Measurements from ENCODE around the gene TMA7. TPM values are rescaled to one million over a fixed set of nuclear protein-coding genes. Genes with fewer than 3 reads are reported as not detected.

The TMA7 gene
- total RNA-seq, 1 experiment from 2014 or later = 368 TPM

DNA sequence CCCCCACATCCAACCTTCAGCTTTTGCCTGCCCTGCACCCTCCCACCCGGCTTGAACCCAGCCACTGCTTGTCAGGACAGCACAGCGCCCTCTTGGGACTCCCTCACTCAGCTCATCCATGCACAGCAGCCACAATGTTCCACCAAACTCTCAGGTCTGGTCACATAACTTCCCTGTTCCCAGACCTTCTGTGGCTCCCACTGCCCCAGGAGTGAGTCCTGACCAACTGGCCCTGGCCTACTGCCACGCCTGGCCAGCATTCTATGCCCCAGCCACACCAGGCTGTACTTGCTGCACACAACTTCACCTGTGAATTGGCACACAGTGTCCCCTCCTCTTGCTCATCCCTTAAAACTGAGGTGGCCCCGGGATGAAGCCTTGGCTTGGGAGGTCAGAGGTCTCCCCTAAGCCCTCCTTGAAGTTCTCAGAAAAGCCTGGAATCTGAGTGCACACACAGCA, 31.2 kb upstream of the TMA7 start:
- no peak for DNase-seq (ENCODE audit: low read depth)

DNA sequence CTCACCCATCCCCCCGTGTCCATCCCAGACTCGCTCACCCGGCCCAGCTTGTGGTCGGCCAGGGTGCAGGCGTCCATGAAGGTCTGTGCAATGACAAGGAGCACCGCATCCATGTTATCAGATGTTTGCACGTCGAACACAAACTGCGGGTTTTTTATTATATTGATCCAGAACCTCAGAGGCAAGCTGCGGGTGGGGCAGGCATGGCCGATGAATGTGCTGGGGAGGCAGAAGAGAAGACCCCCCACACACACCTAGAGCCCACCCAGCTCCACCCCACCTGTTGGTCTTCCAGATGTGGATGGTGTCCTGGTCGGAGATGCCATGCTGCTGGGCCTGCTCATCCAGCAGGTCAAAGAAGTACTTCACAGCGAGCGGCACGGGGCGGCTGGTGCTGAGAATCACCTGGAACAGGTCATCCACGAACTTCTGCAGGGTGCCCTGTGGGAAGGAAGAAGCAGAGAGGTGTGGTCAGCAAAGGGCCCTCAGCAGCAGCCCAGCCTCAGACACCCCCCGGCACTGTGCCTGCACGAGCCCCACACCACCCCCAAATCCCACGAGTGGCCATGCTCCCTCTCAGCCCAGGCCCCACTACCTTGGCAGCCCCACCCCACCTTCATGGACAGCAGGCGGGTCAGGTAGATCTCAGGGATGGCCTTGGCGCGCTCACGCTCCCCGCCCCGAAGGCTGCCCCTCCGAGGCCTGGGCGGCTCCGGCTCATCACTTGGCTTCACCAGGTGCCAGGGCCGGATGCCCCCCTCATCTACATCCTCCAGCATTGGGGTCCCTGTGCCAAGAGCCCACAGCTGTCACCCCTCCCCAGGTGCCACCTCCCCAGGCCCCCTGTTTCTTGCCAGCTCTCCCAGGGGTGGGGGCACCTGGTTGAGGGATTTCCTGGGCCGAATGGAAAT, 30.5 kb upstream of the TMA7 start:
- no peak for DNase-seq (ENCODE audit: low read depth)

DNA sequence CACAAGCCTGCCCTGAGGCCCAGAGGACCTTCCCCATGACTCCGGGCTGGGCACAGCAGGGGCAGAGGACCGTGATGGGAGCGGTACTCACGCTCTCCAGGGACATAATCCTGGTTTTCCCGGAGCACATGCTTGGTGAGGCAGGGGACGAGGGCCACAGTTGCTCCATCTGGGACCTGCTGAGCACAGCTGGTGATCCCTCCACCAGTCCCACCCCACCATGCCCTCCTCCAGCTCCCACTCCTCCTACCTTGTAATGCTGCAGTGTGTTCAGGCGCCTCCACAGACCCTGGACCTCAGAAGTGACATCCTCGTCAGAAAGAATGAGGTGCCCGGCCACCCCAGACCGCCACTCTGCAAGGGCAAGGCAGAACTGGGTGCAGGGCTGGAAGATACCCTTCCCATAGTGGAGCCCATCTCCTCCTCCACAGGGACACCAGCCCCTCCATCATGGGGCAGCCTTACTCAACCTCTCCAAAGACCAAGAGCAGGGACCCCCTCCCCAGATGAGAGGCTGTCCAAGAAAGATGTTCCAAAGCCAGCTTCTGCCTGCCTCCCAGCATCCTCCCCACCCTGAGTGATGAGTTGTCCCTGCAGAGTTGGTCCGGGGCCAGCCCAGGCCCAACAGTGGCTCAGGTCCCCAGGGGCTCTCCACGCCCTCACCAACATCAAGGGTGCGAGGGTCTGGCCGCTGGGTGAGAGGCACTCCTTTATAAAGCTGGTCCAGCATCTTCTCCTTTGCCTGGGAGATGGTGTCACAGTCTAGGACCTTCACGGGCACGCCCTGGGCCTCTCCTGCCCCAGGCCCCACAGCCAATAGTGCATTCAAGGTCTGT, 29.6 kb upstream of the TMA7 start:
- DNase-seq (ENCODE audit: low read depth) = no peak

DNA sequence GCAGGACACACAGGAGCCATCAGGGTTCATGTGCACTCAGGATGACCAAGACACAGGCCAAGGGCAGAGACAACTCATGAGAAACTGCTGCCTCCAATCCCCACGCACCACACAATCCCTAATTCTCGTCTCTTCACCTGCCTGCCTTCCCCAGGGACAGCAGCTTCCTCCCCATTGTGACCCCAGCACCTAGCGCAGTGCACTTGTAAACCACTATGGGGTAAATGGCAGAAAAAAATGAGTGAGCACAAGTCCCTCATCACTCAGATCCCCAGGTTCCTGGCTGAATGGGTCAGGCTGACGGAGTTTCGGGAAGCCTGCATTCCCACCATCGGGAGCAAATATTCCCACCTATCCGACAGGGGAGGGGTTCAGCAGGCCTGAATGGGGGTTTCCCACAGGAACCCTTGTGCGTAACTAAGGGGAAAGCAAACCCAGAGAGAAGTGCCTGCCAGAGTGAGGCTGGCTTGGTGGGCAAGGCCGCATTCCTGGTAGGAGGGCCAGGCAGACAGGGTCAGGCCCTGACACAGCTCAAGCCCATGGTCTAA, 28.9 kb upstream of the TMA7 start:
- DNase-seq (ENCODE audit: low read depth) = no peak

DNA sequence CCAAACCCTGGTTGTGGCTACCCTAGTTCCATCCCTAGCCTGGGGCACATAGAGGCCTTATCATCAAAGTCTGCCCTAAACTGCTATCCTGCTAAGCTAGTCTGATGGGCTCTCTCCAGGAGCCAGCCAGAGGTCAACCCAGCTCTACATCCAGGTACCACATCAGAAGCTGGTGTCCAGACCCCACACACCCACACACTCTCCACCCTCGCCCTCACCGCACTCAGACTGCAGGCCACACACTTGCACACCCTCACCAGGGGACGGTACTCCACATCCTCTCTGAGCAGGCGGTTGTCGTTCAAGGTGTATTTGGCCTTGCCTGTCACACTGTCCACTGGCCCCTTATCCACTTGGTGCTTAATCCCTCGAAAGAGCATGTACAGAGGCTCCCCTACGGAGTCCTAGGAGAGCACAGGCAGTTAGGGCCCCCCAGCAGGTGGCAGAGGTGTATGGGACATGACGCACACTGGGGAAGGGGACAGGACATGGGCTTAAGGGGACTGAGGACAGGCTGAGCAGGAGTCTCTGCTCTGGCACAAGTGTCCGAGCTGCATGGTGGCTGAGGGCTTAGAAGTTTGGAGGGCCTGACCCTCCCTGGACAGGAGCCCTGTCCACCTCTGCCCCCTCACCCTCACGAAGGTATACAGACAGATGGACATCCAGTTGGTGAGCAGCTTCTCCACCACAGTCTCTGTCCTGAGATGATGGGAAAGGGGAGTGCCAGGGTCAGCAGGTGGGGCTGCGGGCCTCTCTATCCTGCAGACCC, 28.3 kb upstream of the TMA7 start:
- no peak for DNase-seq (ENCODE audit: low read depth)

DNA sequence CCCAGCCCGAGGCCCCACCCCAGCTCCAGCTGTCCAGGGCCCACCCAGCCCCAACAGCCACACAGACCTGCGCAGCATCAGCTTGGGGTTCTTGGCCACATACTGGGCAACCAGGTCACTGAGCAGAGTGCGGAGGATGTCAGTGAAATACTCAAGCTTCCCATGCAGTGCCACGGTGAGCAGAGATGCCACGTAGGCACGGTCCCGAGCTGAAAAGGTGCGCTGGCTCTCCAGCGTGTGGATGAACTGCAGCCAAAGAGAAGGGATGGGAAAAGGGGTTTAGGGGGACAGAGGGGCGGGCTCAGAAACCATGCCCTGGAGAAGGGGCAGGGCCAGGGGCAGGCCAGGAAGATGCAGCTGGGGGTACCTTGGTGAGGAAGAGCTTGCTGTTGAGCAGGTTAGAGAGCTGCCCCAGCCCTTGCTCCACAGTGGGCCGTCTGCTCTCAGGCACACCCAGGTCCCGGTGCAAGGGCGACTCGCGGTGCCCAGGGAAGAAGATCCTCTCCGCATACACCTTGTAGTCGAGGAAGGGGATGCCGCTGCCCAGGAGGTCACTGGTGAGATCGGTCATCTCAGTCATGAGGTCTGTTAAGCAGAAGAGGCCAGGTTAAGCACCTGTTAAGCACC, 27.6 kb upstream of the TMA7 start:
- no peak for DNase-seq (ENCODE audit: low read depth)

DNA sequence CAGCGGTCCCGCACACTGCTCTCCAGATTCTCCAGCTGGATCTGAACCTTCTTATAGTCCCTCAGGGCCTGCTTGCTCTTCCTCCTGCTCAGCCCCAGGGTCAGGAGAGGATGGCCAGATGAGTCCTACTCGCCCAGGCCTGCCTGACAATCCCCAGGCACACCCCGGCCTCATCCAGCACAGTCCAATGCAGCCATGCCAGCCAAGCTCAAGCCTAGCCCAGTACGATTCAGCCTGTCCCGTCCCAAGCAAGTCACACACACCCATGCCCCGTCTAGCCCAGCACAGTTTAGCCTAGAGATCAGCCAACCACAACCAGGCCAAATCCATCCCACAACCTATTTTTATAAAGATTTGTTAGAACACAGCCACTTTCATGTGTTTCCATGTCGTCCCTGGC, 27.0 kb upstream of the TMA7 start:
- DNase-seq (ENCODE audit: low read depth) = no peak

DNA sequence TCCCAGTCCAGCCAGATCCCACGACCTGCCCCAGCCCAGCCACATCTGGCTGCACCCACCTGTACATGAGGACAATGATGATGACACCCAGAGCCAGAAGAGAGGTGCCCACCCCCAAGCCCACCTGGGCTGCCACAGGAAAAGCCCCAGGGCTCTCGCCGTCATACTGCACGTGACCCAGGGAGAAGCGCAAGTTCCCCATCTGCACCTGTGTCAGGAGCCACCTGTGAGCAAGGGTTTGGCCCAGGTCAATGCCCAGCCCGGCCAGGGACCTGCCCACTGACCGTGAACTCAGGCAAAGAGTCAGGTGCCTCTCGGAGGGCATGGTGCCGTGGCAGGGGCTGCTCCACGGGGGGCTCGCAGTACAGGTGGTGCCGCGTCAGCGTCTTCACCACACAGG, 26.4 kb upstream of the TMA7 start:
- no peak for DNase-seq (ENCODE audit: low read depth)

DNA sequence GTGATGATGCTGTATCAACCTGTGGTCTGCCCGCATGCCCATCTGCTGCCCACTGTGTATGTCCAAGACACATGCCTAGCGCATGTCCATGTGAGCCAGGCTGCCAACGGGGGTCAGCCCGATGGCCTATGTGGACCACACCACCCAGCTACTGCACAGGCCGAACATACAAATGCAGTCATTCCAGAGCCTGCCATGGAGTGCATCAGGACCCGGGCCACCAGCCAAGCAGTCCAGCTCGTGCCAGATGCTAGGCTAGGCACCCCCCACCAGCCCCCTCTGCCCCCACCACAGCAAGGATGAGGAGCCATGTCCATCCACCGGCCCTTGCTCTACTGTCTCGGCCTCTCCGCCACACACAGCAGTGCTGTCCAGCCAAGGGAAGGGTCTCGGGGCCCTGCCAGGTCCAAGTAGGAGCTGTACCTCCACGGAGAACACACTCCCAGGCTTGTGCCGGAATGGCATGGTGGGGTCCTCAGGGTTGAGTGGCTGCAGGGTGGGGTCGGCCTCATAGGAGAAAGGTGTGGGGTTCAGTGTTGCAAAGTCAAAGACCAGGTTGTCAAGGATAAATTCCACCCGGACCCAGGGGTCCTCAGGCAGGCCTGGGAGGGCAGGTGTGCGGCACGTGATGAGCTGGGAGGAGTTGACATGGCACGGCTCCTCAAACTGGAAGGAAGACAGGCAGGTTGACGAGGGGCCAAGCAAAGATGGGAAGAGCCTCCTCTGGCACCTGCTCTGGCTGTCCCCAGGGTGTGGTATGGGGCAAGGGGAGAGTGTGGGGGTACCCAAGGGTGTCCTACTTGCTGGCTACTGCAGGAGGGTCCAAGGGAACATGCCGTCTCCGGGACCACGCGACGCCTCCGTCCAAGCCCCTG, 25.4 kb upstream of the TMA7 start:
- DNase-seq (ENCODE audit: low read depth) = no peak

DNA sequence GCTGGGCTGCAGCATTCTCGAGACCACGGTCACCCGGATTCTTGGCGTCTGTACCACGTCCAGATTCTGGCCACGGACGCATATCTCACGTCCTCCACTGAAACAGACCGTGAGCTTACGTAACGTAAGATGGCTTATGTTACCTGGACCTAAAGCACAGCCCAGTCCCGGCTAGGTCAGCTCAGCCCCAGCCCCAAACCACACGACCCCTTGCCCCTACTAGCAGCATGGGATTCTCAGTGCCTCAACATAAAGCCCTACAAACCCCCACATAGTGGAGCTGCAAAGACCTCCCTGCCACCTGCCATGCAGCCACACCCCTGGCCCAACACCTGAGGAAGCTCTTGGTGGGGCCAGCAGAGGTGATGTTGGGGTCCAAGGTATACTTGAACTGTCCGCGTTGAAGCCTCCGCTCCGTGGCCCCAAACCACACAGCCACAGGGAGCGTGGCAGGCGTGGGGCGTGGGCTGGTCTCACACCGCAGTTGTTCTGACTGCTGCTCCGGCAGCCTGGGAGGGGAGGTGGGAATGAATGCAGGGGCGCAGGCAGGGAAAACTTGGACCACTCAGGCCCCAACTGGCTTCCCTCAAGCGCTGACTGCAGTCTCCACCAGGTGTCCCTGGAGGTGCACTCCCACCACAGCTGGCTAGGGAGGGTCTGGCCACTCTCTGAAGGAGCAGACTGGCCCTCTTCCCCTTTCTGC, 24.7 kb upstream of the TMA7 start:
- DNase-seq (ENCODE audit: low read depth) = no peak

DNA sequence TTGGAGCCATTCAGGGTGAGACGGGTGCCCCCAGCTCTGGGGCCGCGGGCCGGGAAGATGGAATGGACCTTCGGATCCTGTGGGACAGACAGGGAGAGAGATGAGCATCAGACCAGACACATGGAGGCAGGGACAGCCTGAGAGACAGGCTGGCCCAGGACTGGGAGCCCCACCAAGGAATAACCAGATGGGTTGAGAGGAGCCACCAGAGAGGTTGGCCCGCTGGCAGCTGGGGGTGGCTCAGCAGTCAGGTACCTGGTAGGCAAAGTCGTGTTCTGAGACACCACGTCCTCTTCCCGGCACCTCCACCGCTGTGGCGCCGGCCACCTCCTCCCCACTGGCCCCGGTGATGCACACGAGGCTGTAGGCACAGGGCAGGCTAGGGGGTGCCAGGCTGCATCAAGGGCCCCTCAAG, 24.0 kb upstream of the TMA7 start:
- no peak for DNase-seq (ENCODE audit: low read depth)

DNA sequence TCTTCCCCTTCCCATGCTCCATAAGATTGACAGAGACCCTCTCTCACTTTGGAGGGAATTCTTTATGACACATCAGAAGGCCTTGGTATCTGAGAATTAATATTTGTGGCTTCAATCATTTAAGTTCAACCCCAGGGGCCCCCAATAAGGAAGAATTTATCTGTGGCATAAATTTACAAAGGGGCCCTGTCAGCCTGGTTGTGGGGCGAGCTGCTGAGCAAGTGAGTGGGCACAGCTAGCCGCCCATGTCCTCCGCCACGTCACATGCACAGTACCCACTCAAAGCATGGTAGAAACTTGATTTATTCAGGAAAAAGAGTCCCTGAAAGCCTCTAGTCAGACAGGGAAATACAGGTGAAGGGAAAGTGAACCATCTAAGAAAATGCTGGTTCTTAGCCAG, 23.5 kb upstream of the TMA7 start:
- DNase-seq (ENCODE audit: low read depth) = no peak

DNA sequence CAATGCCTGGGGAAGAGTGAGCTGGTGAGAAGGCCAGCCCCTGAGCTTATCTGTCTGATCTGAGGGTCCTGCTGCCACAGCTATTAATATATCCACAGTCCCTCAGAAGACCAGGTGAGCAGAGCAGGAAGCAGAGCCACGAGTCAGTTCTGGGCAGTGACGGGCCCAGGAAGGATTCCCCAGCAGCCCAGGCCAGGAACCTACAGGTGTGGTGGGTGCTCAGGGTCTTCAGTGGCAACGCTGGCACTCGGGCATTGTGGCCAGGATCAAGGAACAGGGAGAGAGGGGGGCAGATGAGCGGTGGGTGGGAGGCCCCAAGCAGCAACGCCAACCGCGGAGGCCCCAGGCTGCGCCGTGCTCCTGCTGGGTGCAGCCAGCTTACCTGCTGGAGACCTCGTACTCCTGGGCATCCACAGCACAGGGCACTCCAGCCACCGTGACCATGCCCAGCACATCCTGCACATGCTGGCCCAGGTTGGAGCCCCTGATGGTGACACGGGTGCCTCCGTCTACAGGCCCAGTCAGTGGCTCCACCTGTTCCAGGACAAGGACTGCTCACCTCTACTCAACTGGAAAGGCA, 22.4 kb upstream of the TMA7 start:
- DNase-seq (ENCODE audit: low read depth) = no peak

DNA sequence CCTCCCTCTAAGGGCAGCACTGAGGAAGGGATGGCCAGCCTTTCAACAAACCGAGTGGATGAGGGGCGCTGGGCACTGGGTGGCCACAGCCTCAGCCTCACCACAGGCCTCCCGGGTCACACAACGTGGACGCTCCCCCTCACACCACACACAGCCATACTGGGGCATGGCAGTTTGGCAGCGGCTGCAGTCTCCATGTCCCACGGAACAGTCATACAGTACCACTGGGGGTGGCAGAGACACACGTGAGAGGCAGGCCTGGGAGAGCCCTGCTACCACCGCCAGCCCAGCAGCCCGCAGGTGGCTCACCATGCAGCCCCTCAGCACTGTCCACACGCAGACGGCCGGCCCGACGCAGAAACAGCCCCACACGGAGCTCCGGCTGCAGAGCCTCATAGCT, 21.9 kb upstream of the TMA7 start:
- DNase-seq (ENCODE audit: low read depth) = no peak

DNA sequence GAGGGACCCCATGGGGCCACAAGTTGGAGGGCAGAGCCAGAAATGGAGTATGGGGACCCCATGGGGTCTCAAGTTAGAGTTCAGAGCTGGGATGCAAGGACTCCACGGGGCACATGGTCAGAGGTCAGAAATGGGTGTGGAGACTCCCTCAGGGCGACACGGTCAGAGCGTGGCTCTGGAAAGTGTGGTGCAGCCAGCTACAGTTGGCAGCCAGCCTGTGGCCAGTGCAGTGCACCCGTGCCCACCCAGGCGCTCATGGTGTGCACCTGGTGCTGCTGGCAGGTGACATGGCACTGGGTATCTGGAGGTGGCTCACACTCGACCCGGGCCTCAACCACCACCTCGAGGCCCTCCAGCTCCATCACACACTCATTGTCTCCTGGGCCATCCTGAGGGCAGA, 21.4 kb upstream of the TMA7 start:
- DNase-seq (ENCODE audit: low read depth) = no peak

DNA sequence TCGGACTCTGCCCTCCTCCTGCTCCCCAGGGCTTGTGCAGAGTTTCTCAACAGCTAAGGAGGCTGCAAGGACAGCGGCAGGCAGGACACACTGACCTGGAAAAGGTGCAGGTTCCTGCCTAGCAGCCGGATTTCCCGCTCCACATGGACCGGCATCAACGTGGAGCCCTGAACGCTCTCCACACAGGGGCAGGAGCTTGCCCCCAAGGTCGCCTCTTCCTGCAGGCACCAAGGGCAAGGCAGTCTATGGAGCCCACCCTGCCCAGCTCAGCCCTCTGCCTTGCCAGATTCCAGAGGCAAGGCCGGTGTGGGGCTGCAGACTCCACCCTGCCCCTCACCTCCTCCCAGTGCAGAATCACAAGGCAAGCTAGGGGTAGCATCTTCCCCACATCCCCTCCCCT, 20.9 kb upstream of the TMA7 start:
- DNase-seq (ENCODE audit: low read depth) = no peak

DNA sequence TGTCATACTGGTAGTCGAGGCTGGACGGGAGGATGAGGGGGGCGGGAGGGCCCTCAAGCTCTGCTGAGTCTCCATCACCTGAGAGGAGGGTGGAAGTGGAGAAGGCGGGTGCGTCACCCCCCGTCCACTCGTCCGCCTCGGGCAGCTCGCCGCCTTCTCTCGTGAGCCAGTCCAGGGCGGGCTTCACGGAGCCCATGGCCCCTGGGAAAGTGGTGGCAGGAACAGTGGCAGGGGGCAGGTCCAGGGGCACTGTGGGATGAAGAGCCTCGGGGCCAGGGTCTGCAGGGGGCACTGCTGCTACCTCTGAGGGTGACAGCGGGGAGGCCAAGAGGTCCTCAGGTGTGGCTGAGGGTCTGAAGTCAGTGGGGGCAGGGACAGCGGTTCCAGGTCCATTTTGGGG, 20.5 kb upstream of the TMA7 start:
- no peak for DNase-seq (ENCODE audit: low read depth)

DNA sequence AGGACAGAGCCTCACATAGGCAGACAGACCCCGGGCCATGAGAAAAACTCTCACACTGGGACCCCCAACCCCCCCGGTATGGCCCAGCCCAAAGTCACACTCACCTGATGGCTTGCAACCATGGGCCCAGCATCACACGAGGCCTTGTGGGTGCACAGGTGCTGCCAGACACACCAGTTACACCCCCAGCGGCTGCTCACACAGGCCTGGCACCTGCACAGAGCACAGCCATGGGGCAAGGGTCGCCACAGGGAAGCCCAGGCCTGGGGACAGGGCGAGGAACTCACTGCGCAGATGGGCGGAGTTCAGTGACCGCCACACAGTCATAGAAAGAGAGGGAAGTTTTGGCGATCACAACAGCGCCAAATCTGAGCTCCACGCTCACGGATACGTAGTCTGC, 19.5 kb upstream of the TMA7 start:
- no peak for DNase-seq (ENCODE audit: low read depth)

DNA sequence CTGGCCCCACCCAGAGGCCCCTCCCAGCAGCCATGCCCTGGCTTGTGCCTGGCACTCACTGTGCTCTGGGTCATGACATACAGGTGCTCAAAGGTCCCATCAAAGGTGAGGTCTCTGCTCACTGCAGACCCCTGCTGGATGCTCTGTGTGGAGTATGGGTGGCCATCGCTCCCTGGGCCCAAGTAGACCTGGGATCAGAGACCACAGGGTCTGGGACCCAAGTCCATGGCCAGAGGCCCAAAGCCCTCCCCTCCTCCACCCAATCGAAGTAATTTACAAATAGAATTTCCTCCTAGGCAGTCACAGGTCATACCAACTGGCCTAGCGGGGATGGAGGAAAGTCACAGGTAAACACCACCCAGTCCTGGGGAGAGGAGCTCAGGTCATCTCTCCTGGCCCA, 17.8 kb upstream of the TMA7 start:
- no peak for DNase-seq (ENCODE audit: low read depth)

Measured in HT1080 (cell line).